BLaER1 (cell line): Measurements from ENCODE around the gene EEF1AKMT3.
A peak's percentile ranks its signal among the peaks of the same experiment; 100 is the strongest.

Experiments used
- H3K27ac ChIP-seq: shearing (Covaris generic); formaldehyde crosslinking; 2 replicates; pipeline ENCODE4 v1.8.1; 2022
- H3K27me3 ChIP-seq: shearing (Covaris generic); formaldehyde crosslinking; 2 replicates; pipeline ENCODE4 v1.8.1; 2022
- H3K36me3 ChIP-seq: shearing (Covaris generic); formaldehyde crosslinking; 2 replicates; pipeline ENCODE4 v1.8.1; 2022
- H3K4me1 ChIP-seq: shearing (Covaris generic); formaldehyde crosslinking; 2 replicates; pipeline ENCODE4 v1.8.1; 2022
- H3K4me2 ChIP-seq: shearing (Covaris generic); formaldehyde crosslinking; 2 replicates; pipeline ENCODE4 v1.8.1; 2022
- H3K4me3 ChIP-seq: shearing (Covaris generic); formaldehyde crosslinking; 2 replicates; pipeline ENCODE4 v1.8.1; 2022
- H3K9ac ChIP-seq: shearing (Covaris generic); formaldehyde crosslinking; 2 replicates; pipeline ENCODE4 v1.8.1; 2022
- H3K9me3 ChIP-seq: shearing (Covaris generic); formaldehyde crosslinking; 2 replicates; pipeline ENCODE4 v1.8.1; 2022
- H4K20me1 ChIP-seq: shearing (Covaris generic); formaldehyde crosslinking; 2 replicates; pipeline ENCODE4 v1.8.1; 2022
- Cebpa-rat ChIP-seq: shearing (Covaris generic); IDR thresholded peaks from 2 replicates; pipeline ENCODE4 v1.8.1; 2022

The EEF1AKMT3 gene

GRCh38 chr12:57734591-57734990, 37.8 kb upstream of the EEF1AKMT3 start:
- Histone ChIP-seq H4K20me1 (peaks cover 38% of the 10 kb centered on the region), H3K4me1 (peaks cover 6% of the 10 kb centered on the region), H3K27me3 (no peaks in the 10 kb centered on the region), H3K9ac (no peak overlapping the region), H3K36me3 (peaks cover 84% of the 10 kb centered on the region), H3K9me3 (no peaks in the 10 kb centered on the region), H3K27ac (no peak overlapping the region), H3K4me2 (no peak overlapping the region), H3K4me3 (no peak overlapping the region)
- no peak for TF ChIP-seq Cebpa-rat

- no peak overlapping the region for H3K27ac ChIP-seq
- peaks cover 78% of the 10 kb centered on the region for H3K36me3 ChIP-seq
- H4K20me1 ChIP-seq = peaks cover 38% of the 10 kb centered on the region
- no peaks in the 10 kb centered on the region for H3K27me3 ChIP-seq
- TF ChIP-seq Cebpa-rat = no peak
- no peak overlapping the region for H3K4me3 ChIP-seq
- no peaks in the 10 kb centered on the region for H3K9me3 ChIP-seq
- H3K4me1 ChIP-seq = peaks cover 14% of the 10 kb centered on the region
- H3K4me2 ChIP-seq = no peak overlapping the region
- no peak overlapping the region for H3K9ac ChIP-seq
Measured at GRCh38 chr12:57735198-57735855, 37.1 kb upstream of the EEF1AKMT3 start.

GRCh38 chr12:57735952-57736740, 36.3 kb upstream of the EEF1AKMT3 start:
- no peak overlapping the region for H3K9ac ChIP-seq
- H4K20me1 ChIP-seq = peaks cover 38% of the 10 kb centered on the region
- H3K9me3 ChIP-seq = no peaks in the 10 kb centered on the region
- no peak for TF ChIP-seq Cebpa-rat
- H3K4me2 ChIP-seq = no peak overlapping the region
- H3K36me3 ChIP-seq = peaks cover 70% of the 10 kb centered on the region
- H3K4me1 ChIP-seq = peaks cover 22% of the 10 kb centered on the region
- no peak overlapping the region for H3K4me3 ChIP-seq
- H3K27me3 ChIP-seq = no peaks in the 10 kb centered on the region
- H3K27ac ChIP-seq = no peak overlapping the region

GRCh38 chr12:57736741-57737466, 35.5 kb upstream of the EEF1AKMT3 start:
- no peak overlapping the region for H3K9ac ChIP-seq
- H3K4me3 ChIP-seq = no peak overlapping the region

GRCh38 chr12:57737467-57738460, 34.6 kb upstream of the EEF1AKMT3 start:
- H3K4me1 ChIP-seq = peaks cover 38% of the 10 kb centered on the region
- H3K4me3 ChIP-seq = no peak overlapping the region
- no peak overlapping the region for H3K4me2 ChIP-seq
- H3K27me3 ChIP-seq = no peaks in the 10 kb centered on the region
- H4K20me1 ChIP-seq = peaks cover 38% of the 10 kb centered on the region
- H3K9ac ChIP-seq = no peak overlapping the region
- no peak overlapping the region for H3K27ac ChIP-seq
- no peaks in the 10 kb centered on the region for H3K9me3 ChIP-seq
- no peak for TF ChIP-seq Cebpa-rat
- H3K36me3 ChIP-seq = peaks cover 53% of the 10 kb centered on the region

More at GRCh38 chr12:57736741-57737466, 35.5 kb upstream of the EEF1AKMT3 start:
- H3K4me2 ChIP-seq = no peak overlapping the region
- H3K4me1 ChIP-seq = peaks cover 30% of the 10 kb centered on the region
- H3K27ac ChIP-seq = no peak overlapping the region
- peaks cover 38% of the 10 kb centered on the region for H4K20me1 ChIP-seq
- TF ChIP-seq Cebpa-rat = no peak
- no peaks in the 10 kb centered on the region for H3K27me3 ChIP-seq
- no peaks in the 10 kb centered on the region for H3K9me3 ChIP-seq
- peaks cover 62% of the 10 kb centered on the region for H3K36me3 ChIP-seq

- Histone ChIP-seq H3K36me3 (peaks cover 43% of the 10 kb centered on the region), H3K27ac (peak within 1 kb of the TSS; percentile 66; the same call in 1 of the 2 replicates), H3K9ac (no peak within 1 kb of the TSS), H3K4me1 (peaks cover 41% of the 10 kb centered on the region), H3K4me3 (no peak within 1 kb of the TSS), H4K20me1 (peaks cover 32% of the 10 kb centered on the region), H3K4me2 (peak within 1 kb of the TSS; percentile 96), H3K27me3 (no peaks in the 10 kb centered on the region), H3K9me3 (no peaks in the 10 kb centered on the region)
- no peak for TF ChIP-seq Cebpa-rat
Measured at GRCh38 chr12:57738661-57739237, 33.7 kb upstream of the EEF1AKMT3 start, which contains the start of gene AGAP2. TSS of gene AGAP2 (minus strand) at chr12:57738742. CDS start at chr12:57738246, 496 bp downstream.

- Histone ChIP-seq H3K9me3 (no peaks in the 10 kb centered on the region), H3K9ac (no peak overlapping the region), H4K20me1 (peaks cover 32% of the 10 kb centered on the region), H3K4me1 (peaks cover 48% of the 10 kb centered on the region), H3K27ac (peak overlapping the region; percentile 66; the same call in 1 of the 2 replicates), H3K36me3 (peaks cover 37% of the 10 kb centered on the region), H3K27me3 (no peaks in the 10 kb centered on the region), H3K4me2 (peak overlapping the region; percentile 96), H3K4me3 (no peak overlapping the region)
- no peak for TF ChIP-seq Cebpa-rat
Measured at GRCh38 chr12:57739387-57739786, 33.0 kb upstream of the EEF1AKMT3 start.

- Histone ChIP-seq H3K9me3 (no peaks in the 10 kb centered on the region), H3K9ac (peak overlapping the region; percentile 28), H3K36me3 (peaks cover 31% of the 10 kb centered on the region), H3K4me1 (peaks cover 49% of the 10 kb centered on the region), H3K27ac (peak overlapping the region; percentile 66), H3K27me3 (no peaks in the 10 kb centered on the region), H3K4me2 (peak overlapping the region; percentile 96), H4K20me1 (peaks cover 32% of the 10 kb centered on the region), H3K4me3 (peak overlapping the region; percentile 70; the same call in 1 of the 2 replicates)
- no peak for TF ChIP-seq Cebpa-rat
Measured at GRCh38 chr12:57739914-57740538, 32.4 kb upstream of the EEF1AKMT3 start.
